GM19397 (cell line): Measurements from ENCODE around the gene RPS6KA2.

Experiments used
- ATAC-seq: cut with Tn5 transposase; IDR thresholded peaks from one replicate; pipeline ENCODE4 v1.9.1; 2021; ENCODE audit warnings: mild to moderate bottlenecking, moderate library complexity; ENCODE audit not compliant: unreplicated experiment

The RPS6KA2 gene

GRCh38 chr6:166436195-166437139 lies 190.6 kb downstream of the RPS6KA2 start:
- no peak for ATAC-seq

GRCh38 chr6:166435574-166435973 lies 191.5 kb downstream of the RPS6KA2 start:
- no peak for ATAC-seq

GRCh38 chr6:166434336-166434735 lies 192.7 kb downstream of the RPS6KA2 start:
- ATAC-seq: no peak

- no peak for ATAC-seq
These were observed 194.0 kb downstream of the RPS6KA2 start for GRCh38 chr6:166433096-166433495.

GRCh38 chr6:166430269-166430668 lies 196.8 kb downstream of the RPS6KA2 start:
- ATAC-seq: no peak

GRCh38 chr6:166424431-166424830 lies 202.6 kb downstream of the RPS6KA2 start:
- no peak for ATAC-seq

- ATAC-seq: no peak
These were observed 203.3 kb downstream of the RPS6KA2 start for GRCh38 chr6:166423781-166424180.

- ATAC-seq: no peak
These were observed 203.9 kb downstream of the RPS6KA2 start for GRCh38 chr6:166423051-166423745.

- ATAC-seq: no peak
These were observed 204.7 kb downstream of the RPS6KA2 start for GRCh38 chr6:166422201-166422940.

- no peak for ATAC-seq
These were observed 206.7 kb downstream of the RPS6KA2 start for GRCh38 chr6:166420351-166420750.

GRCh38 chr6:166419717-166420116 lies 207.3 kb downstream of the RPS6KA2 start:
- ATAC-seq: peak; percentile 2

- ATAC-seq: peak; percentile 95
These were observed 207.8 kb downstream of the RPS6KA2 start for GRCh38 chr6:166419286-166419685.

- ATAC-seq: no peak
These were observed 208.3 kb downstream of the RPS6KA2 start for GRCh38 chr6:166418691-166419143.

GRCh38 chr6:166417285-166417691 lies 209.8 kb downstream of the RPS6KA2 start:
- ATAC-seq: no peak

GRCh38 chr6:166415833-166416347 lies 211.2 kb downstream of the RPS6KA2 start:
- no peak for ATAC-seq

- no peak for ATAC-seq
These were observed 211.7 kb downstream of the RPS6KA2 start for GRCh38 chr6:166415306-166415705.

GRCh38 chr6:166413491-166413951 lies 213.5 kb downstream of the RPS6KA2 start:
- ATAC-seq: no peak

GRCh38 chr6:166412911-166413384 lies 214.1 kb downstream of the RPS6KA2 start:
- ATAC-seq: no peak

GRCh38 chr6:166412156-166412910 lies 214.7 kb downstream of the RPS6KA2 start:
- ATAC-seq: no peak

GRCh38 chr6:166411721-166412151 lies 215.3 kb downstream of the RPS6KA2 start:
- no peak for ATAC-seq
